ENCODE measurements around the gene OR10R2. TPM values are rescaled to one million over a fixed set of nuclear protein-coding genes. Genes with fewer than 3 reads are reported as not detected.
"Not testable (repeated sequence)": the region's sequence is repeated elsewhere in the genome, so short reads cannot be mapped to it uniquely, and the experiment has no call there.

Gene OR10R2
- total RNA-seq = not detected

GRCh38 chr1:158471920-158472319 lies at the start of gene OR10R2:
OR10R2 (plus strand) TSS chr1:158472220; CDS start chr1:158472326, 106 bp downstream.
- DNase-seq (ENCODE audit: low spot score) = no peak

- no peak for DNase-seq (ENCODE audit: low spot score)
Observed at GRCh38 chr1:158425027-158425426, 47.0 kb upstream of the OR10R2 start.

- DNase-seq (ENCODE audit: low spot score) = no peak
Observed at GRCh38 chr1:158426137-158426536, 45.9 kb upstream of the OR10R2 start, which contains the start of gene OR10K2. OR10K2 (minus strand) TSS chr1:158426237; CDS start chr1:158420866, 5,371 bp downstream.

- DNase-seq (ENCODE audit: low spot score) = not testable (repeated sequence)
Observed at GRCh38 chr1:158430163-158430562, 41.9 kb upstream of the OR10R2 start.

- DNase-seq (ENCODE audit: low spot score) = no peak
Observed at GRCh38 chr1:158434741-158435140, 37.3 kb upstream of the OR10R2 start.

- DNase-seq (ENCODE audit: low spot score) = no peak
Observed at GRCh38 chr1:158445376-158445775, 26.6 kb upstream of the OR10R2 start.

- DNase-seq (ENCODE audit: low spot score) = no peak
Observed at GRCh38 chr1:158454537-158454936, 17.5 kb upstream of the OR10R2 start.

- no peak for DNase-seq (ENCODE audit: low spot score)
Observed at GRCh38 chr1:158457246-158457645, 14.8 kb upstream of the OR10R2 start.

GRCh38 chr1:158458263-158458662 lies 13.8 kb upstream of the OR10R2 start:
- DNase-seq (ENCODE audit: low spot score) = no peak

GRCh38 chr1:158461534-158461933 lies 10.5 kb upstream of the OR10R2 start, which contains the start of gene OR10K1:
OR10K1 (plus strand) TSS chr1:158461834; CDS start chr1:158465562, 3,728 bp downstream.
- DNase-seq (ENCODE audit: low spot score) = no peak

- DNase-seq (ENCODE audit: low spot score) = no peak
Observed at GRCh38 chr1:158485455-158485854, 13.4 kb downstream of the OR10R2 start.

GRCh38 chr1:158491316-158491715 lies 19.3 kb downstream of the OR10R2 start:
- DNase-seq (ENCODE audit: low spot score) = no peak

- DNase-seq (ENCODE audit: low spot score) = no peak
Observed at GRCh38 chr1:158493054-158493453, 21.0 kb downstream of the OR10R2 start.

GRCh38 chr1:158494796-158495195 lies 22.8 kb downstream of the OR10R2 start:
- DNase-seq (ENCODE audit: low spot score) = no peak

GRCh38 chr1:158496374-158496773 lies 24.4 kb downstream of the OR10R2 start:
- no peak for DNase-seq (ENCODE audit: low spot score)

GRCh38 chr1:158506369-158506987 lies 34.5 kb downstream of the OR10R2 start:
- DNase-seq (ENCODE audit: low spot score) = no peak

GRCh38 chr1:158507511-158507910 lies 35.5 kb downstream of the OR10R2 start:
- no peak for DNase-seq (ENCODE audit: low spot score)

GRCh38 chr1:158509471-158510156 lies 37.6 kb downstream of the OR10R2 start:
- no peak for DNase-seq (ENCODE audit: low spot score)

- no peak for DNase-seq (ENCODE audit: low spot score)
Observed at GRCh38 chr1:158516966-158517365, 44.9 kb downstream of the OR10R2 start.

GRCh38 chr1:158520021-158520420 lies 48.0 kb downstream of the OR10R2 start:
- no peak for DNase-seq (ENCODE audit: low spot score)

GRCh38 chr1:158520955-158521665 lies 49.1 kb downstream of the OR10R2 start:
- DNase-seq (ENCODE audit: low spot score) = no peak

GRCh38 chr1:158521666-158522058 lies 49.6 kb downstream of the OR10R2 start:
- no peak for DNase-seq (ENCODE audit: low spot score)

Data from ureter (tissue), 1 donor.